GM19372 (cell line): ENCODE data around the gene MINK1.
"Not testable (repeated sequence)": the region's sequence is repeated elsewhere in the genome, so short reads cannot be mapped to it uniquely, and the experiment has no call there.

Experiments
- ATAC-seq: cut with Tn5 transposase; IDR thresholded peaks from one replicate; pipeline ENCODE4 v1.9.1; 2021; ENCODE audit warnings: mild to moderate bottlenecking, low read depth, moderate library complexity; ENCODE audit not compliant: unreplicated experiment

The MINK1 gene

DNA sequence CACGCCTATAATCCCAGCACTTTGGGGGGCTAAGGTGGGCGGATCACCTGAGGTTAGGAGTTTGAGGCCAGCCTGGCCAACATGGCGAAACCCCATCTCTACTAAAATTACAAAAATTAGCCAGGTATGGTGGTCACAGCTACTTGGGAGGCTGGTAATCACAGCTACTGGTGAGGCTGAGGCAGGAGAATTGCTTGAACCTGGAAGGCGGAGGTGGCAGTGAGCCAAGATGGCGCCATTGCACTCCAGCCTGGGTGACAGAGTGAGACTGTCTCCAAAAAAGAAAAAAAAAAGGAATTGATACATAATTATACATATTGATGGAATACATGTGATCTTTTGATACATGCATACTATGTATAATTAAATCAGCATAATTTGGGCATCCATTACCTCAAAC lies 34.4 kb downstream of the MINK1 start:
- ATAC-seq: not testable (repeated sequence)

DNA sequence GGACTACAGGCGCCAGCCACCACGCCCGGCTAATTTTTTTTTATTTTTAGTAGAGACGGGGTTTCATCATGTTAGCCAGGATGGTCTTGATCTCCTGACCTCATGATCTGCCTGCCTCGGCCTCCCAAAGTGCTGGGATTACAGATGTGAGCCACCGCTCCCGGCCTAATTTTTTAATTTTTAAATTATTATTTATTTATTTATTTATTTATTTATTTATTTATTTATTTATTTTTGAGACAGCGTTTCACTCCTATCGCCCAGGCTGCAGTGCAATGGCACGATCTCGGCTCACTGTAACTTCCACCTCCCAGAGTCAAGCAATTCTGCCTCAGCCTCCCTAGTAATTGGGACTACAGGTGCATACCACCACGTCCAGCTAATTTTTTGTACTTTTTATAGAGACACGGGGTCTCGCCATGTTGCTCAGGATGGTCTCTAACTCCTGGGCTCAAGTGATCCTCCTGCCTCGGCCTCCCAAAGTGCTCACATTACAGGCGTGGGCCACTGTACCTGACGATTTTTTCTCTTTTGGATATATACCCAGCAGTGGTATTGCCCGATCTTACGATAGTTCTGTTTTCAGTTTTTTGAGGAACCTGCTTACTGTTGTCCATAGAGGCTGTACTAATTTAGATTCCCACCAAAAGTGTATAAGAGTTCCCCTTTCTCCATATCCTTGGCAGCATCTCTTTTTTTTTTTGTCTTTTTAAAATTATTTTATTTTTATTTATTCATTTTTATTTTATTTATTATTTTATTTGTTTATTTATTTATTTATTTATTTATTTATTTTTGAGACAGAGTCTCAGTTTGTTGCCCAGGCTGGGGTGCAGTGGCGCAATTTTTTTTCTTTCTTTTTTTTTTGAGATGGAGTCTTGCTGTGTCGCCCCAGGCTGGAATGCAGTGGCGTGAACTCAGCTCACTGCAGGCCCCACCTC lies 36.2 kb downstream of the MINK1 start:
- not testable (repeated sequence) for ATAC-seq

DNA sequence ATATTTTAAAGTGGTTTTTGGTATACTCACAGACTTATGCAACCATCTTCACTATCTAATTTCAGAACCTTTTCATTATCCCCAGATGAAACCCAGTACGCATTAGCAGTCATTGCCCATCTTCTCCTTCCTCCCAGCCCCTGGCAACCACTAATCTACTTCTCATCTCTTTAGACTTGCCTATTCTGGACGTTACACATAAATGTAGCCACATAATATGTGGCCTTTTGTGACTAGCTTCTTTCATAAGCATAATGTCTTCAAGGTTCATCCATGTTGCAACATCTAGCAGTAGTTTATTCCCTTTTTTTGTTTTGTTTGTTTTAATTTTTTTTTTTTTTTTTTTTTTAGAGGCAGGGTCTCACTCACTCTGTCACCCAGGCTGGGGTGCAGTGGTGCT lies 37.7 kb downstream of the MINK1 start:
- no peak for ATAC-seq

DNA sequence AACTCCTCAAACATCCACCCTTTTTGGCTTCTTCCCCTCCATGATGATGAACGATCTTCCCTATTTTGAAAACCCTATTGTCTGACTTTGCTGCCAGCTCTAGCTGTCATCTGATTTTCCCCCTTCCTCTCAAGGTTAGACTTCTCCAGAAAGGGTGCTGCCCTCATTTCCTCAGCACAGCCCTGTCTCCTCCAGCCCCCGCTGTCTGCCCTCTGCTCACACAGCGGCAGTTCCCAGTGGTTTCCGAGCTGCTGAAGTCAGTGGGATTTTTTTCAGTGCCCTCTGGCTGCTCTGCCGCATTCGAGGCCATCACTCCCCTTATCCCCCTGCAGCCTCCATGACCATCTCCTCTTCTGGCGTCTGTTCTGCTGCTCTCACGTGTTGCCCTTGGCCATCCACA lies 39.6 kb downstream of the MINK1 start:
- no peak for ATAC-seq

DNA sequence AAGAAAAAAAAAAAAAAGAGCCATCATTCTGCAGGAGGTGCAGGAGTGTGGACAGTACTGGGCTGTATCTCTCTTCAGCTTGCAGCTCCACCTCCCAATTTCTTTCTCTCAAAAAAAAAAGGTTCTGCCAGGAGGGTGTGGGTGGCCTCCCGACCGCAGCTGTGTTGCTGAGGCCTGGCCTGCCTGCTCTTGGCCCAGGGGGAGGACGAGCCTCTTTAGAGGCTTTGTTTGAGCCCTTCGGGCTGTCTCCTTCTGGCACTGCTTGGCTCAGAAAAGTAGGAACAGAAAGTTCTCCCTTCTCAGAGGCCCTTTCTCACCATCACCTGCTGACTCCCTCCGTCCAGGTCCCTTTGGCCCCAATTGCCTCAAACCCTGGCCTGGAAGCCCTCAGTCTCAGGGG lies 43.9 kb downstream of the MINK1 start:
- ATAC-seq: no peak

DNA sequence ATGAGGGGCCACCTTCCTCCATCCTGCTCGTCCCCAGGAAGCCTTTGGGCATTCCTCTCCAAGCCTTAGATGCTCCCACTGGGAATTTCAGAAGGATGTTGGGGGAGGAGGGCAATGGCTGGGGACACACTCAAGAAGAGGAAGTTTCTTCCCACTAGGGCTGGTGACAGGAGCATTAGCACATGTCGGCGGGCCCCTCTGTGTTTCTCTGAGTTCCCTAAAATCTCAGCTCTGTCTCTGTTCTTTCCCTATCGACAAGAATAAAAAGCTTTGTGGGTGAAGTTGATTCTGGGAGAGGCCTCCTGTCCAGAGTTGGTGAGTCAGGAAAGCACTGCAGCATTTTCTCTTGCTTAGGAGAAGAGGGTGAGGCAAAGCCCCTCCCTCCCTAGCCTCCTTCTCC lies 46.5 kb downstream of the MINK1 start:
- ATAC-seq: no peak

DNA sequence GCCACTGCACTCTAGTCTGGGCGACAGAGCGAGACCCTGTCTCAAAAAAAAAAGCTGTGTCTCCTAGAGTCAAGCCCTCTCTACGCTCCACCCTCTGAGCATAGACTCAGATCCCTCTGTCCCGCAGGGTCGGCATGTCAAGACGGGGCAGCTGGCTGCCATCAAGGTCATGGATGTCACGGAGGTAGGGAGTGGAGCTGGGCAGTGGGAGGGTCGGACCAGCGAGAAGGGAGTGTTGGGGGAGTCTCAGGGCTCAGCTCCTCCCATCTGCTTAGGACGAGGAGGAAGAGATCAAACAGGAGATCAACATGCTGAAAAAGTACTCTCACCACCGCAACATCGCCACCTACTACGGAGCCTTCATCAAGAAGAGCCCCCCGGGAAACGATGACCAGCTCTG lies 47.7 kb downstream of the MINK1 start:
- no peak for ATAC-seq

DNA sequence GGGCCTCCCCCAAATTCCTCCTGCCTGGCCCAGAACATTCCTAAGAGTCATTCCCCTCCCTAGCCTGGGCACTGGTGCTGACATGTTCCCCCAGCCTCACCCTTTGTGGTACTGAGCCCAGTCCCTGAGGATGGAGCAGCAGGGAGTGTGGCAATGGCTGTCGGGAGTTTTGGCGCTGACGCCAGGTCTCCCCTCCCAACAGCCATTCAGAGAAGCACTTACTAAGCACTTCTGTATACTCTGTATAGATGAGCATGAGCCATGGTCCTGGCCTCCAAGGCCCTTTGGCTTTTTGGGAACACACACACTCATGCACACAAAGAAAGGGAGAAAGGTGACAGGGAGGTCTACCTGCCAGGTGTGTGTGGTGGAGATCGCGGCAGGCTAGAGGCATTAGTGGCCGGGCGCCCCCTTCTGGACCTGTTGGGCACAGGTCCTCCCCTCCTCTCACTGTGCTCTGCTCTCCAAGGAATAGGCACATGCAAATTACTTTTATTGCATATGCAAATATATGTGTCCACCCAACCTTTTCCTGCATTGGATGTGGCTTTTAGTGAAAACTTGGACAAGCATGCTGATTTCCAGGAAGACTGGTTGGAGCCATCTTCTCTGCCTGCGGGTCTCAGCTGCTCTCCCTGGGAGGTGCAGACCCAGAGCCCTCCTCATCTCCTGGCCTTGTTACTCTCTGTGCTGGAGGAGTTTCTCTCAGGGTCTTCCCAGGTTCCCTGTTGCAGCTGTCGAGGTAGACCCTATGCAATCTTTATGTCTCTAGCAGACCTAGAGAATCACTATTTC lies 48.8 kb downstream of the MINK1 start:
- no peak for ATAC-seq

DNA sequence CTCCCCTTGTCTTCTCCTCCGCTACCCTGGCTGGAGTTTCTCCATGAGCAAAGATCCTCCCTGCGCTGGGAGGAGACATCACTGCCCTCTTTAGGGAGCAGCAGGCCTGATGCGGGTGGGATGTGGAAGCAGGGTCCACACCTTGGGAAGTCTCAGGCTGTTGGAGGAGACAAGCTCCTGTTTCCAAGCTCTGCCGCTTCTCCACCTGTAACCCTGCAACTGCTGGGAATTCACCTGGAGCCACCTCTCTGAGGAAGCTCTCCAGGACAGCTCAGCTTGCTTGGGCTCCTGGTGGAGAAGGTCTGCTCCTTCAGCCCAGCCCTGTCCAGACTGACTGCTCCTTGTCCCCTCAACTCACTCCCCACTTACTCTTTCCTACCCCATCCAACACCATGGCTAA lies 51.3 kb downstream of the MINK1 start:
- no peak for ATAC-seq

DNA sequence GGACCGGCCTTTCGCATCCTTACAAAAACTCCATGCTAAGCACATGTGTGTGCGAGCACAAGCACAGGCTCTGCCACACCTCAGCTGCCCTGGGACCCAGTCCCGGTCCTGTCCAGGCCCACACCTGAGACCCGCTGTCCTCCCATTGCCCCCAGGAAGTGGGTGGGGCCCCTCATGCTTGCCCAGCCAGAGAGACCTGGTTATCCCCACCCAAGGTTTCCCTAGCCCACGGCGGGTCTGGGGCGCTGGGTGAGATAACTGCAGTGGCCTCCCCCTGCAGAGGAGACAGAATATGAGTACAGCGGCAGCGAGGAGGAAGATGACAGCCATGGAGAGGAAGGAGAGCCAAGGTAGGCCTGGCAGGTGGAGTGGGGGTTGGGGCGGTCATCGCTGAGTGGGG lies 53.7 kb downstream of the MINK1 start:
- no peak for ATAC-seq

DNA sequence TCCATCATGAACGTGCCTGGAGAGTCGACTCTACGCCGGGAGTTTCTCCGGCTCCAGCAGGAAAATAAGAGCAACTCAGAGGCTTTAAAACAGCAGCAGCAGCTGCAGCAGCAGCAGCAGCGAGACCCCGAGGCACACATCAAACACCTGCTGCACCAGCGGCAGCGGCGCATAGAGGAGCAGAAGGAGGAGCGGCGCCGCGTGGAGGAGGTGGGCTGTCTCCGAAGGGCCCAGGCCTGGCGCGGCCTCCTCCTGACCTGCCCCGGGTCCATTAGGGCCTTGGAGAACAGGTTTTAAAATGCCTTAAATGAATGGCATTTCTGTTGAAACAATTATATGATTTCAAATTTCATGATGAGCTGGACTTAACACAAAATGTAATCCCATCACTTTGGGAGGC lies 54.4 kb downstream of the MINK1 start:
- ATAC-seq: no peak

DNA sequence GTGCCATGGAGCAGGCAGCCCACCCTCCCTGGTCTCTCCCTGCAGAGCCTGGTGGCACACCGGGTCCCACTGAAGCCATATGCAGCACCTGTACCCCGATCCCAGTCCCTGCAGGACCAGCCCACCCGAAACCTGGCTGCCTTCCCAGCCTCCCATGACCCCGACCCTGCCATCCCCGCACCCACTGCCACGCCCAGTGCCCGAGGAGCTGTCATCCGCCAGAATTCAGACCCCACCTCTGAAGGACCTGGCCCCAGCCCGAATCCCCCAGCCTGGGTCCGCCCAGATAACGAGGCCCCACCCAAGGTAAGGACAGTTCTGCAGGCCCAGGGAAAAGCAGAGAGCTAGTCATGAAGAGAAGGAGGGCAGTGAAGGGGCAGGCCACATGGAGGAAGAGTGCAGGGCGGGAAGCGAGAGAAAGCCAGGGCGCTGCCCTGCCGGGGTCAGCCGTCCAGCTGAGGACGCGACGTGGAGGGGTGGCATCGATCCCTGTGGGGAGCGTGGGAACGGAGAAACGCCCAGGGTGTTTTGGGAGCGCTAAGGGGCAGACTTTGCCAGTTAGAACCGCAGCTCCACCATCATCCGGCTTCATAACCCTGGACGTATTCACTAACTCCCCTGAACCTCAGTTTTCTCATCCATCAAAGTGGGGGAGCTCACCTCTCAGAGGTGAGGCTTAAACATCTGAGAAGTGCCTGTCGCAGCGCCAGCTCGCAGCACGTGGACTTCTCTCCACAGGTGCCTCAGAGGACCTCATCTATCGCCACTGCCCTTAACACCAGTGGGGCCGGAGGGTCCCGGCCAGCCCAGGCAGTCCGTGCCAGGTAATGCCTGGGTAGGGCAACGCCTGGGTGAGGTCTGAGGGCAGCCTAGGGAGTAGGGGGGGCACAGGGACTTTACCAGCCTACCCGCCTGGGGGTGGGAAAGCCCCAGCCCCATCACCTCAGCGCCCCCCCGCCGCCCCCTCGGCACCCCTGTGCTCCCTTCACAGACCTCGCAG lies 58.6 kb downstream of the MINK1 start:
- no peak for ATAC-seq

DNA sequence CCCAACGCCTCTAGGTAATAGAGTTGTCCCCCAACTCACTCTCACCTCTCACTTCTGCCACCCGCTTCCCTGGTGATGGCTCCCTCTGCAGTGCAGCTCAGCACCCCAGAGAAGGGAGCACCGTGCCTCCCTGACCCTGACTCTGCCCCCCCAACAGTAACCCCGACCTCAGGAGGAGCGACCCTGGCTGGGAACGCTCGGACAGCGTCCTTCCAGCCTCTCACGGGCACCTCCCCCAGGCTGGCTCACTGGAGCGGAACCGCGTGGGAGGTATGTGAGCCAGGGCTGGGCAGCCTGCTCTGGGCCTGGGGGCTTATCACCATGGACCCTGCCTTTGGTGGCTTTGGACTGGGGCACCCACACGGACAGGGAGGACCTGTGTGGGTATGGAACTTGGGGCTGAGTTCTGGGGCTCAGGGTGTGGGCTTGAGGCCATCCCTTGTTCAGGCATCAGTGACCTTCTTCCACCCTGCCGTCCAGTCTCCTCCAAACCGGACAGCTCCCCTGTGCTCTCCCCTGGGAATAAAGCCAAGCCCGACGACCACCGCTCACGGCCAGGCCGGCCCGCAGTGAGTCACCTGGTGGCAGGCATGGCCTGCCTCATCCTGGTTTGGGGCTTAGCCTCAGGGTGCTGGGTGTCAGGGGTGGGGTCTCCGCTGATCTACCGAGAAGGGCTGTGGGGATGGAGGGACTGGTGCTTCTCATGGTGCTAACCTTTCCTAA lies 59.5 kb downstream of the MINK1 start:
- ATAC-seq: no peak

DNA sequence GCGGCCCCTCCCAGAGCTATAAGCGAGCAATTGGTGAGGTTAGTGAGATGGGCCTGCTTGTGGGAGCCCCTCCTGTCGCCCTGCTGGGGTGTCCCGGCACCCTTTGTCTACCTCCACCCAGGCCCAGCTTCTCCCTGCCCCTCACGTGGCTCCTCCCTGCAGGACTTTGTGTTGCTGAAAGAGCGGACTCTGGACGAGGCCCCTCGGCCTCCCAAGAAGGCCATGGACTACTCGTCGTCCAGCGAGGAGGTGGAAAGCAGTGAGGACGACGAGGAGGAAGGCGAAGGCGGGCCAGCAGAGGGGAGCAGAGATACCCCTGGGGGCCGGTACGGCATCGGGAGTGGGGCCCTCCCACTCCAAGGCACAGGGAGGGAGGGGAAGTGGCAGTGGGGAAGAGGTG lies 60.1 kb downstream of the MINK1 start:
- no peak for ATAC-seq

DNA sequence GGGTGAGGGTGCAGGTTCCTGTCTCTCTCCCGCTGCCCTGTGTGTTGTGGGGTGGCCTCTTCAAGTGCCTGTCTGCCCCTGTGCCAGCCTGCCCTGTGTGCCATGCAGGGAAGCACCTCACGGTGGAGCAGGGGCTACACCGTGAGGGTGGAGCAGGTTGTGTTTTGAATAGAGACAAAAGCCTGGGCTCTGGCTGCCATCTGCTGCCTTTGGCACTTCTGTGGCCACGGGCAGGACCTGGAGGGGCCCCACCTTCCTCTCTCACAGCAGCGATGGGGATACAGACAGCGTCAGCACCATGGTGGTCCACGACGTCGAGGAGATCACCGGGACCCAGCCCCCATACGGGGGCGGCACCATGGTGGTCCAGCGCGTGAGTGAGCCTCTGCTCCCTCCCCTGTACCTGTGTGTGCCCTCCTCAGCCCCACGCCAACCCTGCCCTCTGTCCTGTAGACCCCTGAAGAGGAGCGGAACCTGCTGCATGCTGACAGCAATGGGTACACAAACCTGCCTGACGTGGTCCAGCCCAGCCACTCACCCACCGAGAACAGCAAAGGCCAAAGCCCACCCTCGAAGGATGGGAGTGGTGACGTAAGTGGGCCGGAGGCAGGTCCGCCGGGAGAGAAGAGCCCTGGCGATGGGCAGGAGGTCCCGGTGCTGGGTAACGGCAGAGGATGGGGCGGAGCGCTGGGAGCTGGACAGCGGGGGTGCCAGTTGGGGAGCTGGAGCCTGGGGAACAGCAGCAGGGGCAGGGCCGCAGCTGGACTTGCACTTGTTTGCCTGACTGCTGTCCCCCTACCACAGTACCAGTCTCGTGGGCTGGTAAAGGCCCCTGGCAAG lies 60.8 kb downstream of the MINK1 start:
- ATAC-seq: no peak

DNA sequence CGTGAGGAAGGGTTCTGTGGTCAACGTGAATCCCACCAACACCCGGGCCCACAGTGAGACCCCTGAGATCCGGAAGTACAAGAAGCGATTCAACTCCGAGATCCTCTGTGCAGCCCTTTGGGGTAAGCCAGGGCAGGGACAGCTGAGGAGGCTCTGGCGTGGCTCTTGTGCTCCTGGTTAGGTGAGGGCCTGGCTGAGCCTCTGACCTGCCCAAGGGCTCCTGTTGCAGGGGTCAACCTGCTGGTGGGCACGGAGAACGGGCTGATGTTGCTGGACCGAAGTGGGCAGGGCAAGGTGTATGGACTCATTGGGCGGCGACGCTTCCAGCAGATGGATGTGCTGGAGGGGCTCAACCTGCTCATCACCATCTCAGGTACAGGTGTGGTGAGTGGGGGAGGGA lies 62.0 kb downstream of the MINK1 start:
- no peak for ATAC-seq

DNA sequence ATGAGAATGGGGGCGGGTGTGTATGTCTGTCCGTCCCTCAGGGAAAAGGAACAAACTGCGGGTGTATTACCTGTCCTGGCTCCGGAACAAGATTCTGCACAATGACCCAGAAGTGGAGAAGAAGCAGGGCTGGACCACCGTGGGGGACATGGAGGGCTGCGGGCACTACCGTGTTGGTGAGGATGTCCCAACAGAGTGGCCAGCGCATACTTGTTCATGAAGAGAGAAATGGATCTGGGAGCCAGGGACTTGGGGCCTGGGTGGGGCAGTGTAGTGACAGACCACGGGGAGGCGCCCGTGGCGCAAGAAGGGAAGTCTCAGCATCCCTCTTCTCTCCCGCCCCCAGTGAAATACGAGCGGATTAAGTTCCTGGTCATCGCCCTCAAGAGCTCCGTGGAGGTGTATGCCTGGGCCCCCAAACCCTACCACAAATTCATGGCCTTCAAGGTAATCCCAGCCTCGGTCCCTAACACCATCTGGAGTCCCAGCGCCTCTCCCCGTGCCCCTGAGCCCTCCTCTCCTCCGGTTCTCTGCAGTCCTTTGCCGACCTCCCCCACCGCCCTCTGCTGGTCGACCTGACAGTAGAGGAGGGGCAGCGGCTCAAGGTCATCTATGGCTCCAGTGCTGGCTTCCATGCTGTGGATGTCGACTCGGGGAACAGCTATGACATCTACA lies 62.7 kb downstream of the MINK1 start:
- ATAC-seq: no peak
